NCI-H2171 (cell line): ENCODE results near the gene NGF.
"Not testable (repeated sequence)": the region's sequence is repeated elsewhere in the genome, so short reads cannot be mapped to it uniquely, and the experiment has no call there.

ENCODE experiments used
- DNase-seq: peaks from one replicate; lab custom pipeline; 2025; lab: John Stamatoyannopoulos, UW

Gene NGF

GRCh38 chr1:115310581-115311473, 27.2 kb downstream of the NGF start:
- DNase-seq: no peak

DNA sequence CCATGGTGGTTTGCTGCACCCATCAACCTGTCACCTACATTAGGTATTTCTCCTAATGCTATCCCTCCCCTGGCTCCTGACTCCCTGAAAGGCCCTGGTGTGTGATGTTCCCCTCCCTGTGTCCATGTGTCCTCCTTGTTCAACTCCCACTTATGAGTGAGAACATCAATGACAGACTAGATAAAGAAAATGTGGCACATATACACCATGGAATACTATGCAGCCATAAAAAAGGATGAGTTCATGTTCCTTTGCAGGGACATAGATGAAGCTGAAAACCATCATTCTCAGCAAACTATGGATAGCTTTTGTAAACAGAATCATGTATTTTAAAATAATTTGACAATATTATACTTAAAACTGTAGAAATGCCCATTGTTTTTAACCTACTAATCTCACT, 28.5 kb downstream of the NGF start:
- DNase-seq: not testable (repeated sequence)

DNA sequence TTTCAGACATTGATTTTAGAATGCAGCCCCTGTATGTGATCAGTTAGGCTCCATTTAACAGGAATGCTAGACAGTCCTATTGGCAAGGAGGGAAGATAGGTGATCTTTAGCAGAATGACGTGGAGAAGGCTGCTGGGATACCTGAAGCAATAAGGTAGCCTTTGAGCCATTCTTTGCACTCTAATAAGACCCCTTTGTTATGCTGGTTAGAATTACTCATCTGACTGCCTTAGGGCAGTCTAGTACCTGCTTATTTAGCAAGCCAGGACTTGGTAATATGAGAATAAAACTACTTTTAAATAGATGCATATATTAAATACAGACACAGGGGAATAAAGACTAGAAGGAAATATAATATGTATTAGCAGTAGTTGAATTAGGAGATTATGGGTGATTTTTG, 29.1 kb downstream of the NGF start:
- DNase-seq: no peak

GRCh38 chr1:115307661-115308060, 30.4 kb downstream of the NGF start:
- DNase-seq: no peak

DNA sequence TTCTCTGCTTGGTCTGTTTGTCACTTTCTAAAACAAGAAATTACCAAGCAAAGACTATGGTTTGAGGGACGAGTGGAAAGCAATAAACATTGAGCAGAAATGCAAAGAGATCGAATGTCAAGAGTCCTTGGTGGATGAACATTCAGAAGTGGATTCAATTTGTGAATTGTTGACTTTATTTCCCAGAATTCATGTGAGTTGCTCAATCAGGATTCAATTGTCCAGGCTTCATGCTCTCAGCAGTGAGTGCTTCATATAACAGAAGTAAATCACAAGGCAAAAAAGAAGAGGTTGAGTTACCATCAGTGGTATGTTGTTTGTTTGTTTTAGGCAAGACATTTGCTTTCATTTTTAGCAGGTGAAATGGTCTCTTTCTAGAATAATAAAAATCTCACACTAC, 31.9 kb downstream of the NGF start:
- no peak for DNase-seq

DNA sequence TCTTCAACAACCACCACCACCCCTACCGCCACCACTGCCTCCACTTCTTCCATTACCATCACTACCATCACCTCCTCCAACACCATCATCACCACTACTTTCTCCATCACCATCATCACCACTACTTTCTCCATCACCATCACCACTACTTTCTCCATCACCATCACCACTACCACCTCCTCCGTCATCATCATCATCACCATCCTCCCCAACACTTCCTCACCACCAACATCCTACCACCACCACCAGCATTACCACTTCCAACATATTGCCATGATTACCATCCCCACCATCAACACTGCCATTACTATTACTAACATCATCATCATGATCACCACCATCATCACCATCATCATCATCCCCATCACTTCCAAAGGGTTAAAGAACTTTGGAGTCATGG, 34.7 kb downstream of the NGF start:
- no peak for DNase-seq

GRCh38 chr1:115302390-115302961, 35.6 kb downstream of the NGF start:
- DNase-seq: no peak

- no peak for DNase-seq
Measured at GRCh38 chr1:115301438-115302020, 36.5 kb downstream of the NGF start.

DNA sequence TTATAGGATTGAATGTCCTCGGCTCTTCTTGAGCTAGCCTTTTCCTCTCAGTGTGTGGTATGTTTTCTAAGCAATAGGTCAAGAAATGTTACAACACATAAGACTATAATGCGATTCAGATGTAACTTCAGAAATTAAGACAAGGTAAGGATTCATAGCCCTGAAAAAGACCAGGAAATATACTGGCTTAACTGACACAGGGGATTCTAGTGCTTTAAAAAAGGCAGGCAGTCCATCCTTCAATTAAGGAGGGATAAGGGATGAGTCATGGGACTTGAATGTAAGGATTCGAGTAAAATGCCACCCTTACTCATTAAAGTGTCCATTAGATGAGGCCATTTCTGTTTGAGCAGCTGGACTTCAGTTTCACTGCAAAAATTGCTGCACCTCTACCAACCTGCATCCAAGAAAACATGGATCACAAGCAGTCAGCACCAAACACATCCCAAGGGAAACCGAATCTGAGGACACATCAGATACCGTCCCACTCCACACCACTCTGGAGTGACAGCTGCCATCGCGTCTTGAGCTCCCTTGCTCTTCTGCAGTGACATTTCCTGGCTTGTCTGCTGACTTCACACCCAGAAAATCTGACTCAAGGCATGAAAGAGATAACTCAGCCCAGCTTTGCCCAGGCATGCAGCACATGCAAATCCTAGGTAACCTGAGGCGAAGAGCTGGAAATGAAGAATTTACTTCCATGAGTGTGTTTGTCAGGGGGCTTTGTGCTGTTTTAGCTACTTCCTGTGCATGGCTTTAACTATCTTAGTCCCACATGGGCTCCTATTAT, 37.8 kb downstream of the NGF start:
- DNase-seq: peak; percentile 43

- DNase-seq: no peak
Measured at GRCh38 chr1:115299266-115299665, 38.8 kb downstream of the NGF start.

DNA sequence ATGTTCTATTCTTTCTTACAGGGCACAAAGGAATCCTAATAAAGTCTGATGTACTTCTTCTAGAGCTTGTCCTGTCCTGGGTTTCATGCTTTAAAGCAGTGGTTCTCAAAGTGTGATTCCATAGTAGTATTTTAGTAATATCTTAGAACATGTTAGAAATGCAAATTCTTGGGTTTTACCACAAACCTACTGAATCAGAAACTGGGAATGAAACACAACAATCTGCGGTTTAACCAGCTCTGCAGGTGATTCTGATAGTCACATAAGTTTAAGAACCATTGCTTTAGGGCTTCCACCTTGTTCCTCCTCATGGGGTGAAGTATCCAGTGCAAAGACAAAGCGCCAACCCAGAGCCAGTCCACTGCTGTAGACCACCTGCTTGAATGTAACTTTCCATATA, 41.1 kb downstream of the NGF start:
- no peak for DNase-seq

GRCh38 chr1:115295904-115296696, 41.9 kb downstream of the NGF start:
- no peak for DNase-seq

GRCh38 chr1:115293899-115294298, 44.1 kb downstream of the NGF start:
- no peak for DNase-seq

- DNase-seq: no peak
Measured at GRCh38 chr1:115293006-115293405, 45.0 kb downstream of the NGF start.

GRCh38 chr1:115291741-115292140, 46.3 kb downstream of the NGF start:
- DNase-seq: no peak

- DNase-seq: no peak
Measured at GRCh38 chr1:115289940-115290339, 48.1 kb downstream of the NGF start.

GRCh38 chr1:115288591-115289198, 49.4 kb downstream of the NGF start:
- DNase-seq: no peak

- DNase-seq: no peak
Measured at GRCh38 chr1:115286431-115287205, 51.4 kb downstream of the NGF start.

GRCh38 chr1:115284209-115284608, 53.8 kb downstream of the NGF start:
- no peak for DNase-seq

GRCh38 chr1:115283681-115284146, 54.3 kb downstream of the NGF start:
- no peak for DNase-seq
